ENCODE measurements around the gene NINJ1.
"Not testable (repeated sequence)": the region's sequence is repeated elsewhere in the genome, so short reads cannot be mapped to it uniquely, and the experiment has no call there.

NINJ1 gene

GRCh38 chr9:93149361-93149760 is 15.3 kb upstream of the NINJ1 start:
- H3K9me3 ChIP-seq: no peaks in the 10 kb centered on the region
- no peaks in the 10 kb centered on the region for H3K4me1 ChIP-seq
- H3K27me3 ChIP-seq (ENCODE audit: low read depth): no peaks in the 10 kb centered on the region
- H3K36me3 ChIP-seq (replicated peaks): no peaks in the 10 kb centered on the region
- H3K4me3 ChIP-seq: no peak overlapping the region
- in situ Hi-C loops (cut with MboI; ENCODE audit: low sequenced_read_pairs): no loop called here
- no peak for DNase-seq (ENCODE audit: low spot score in 2 of 2)

- Histone ChIP-seq H3K9me3 (no peaks in the 10 kb centered on the region), H3K4me1 (no peaks in the 10 kb centered on the region), H3K4me3 (no peak overlapping the region), H3K36me3 (replicated peaks) (no peaks in the 10 kb centered on the region), H3K27me3 (ENCODE audit: low read depth) (no peaks in the 10 kb centered on the region)
- in situ Hi-C loops (cut with MboI; ENCODE audit: low sequenced_read_pairs): no loop called here
- DNase-seq (ENCODE audit: low spot score in 2 of 2): no peak
Measured at GRCh38 chr9:93148721-93149120, 14.7 kb upstream of the NINJ1 start.

GRCh38 chr9:93147632-93148031 is 13.6 kb upstream of the NINJ1 start:
- Histone ChIP-seq H3K27me3 (ENCODE audit: low read depth) (no peaks in the 10 kb centered on the region), H3K9me3 (no peaks in the 10 kb centered on the region), H3K36me3 (replicated peaks) (no peaks in the 10 kb centered on the region), H3K4me3 (no peak overlapping the region), H3K4me1 (no peaks in the 10 kb centered on the region)
- in situ Hi-C loops (cut with MboI; ENCODE audit: low sequenced_read_pairs): no loop called here
- no peak for DNase-seq (ENCODE audit: low spot score in 2 of 2)

- in situ Hi-C loops (cut with MboI; ENCODE audit: low sequenced_read_pairs); H3K4me1 ChIP-seq; H3K4me3 ChIP-seq: not testable (repeated sequence)
Measured at GRCh38 chr9:93146696-93147095, 12.6 kb upstream of the NINJ1 start.

GRCh38 chr9:93143830-93144530 is 9.9 kb upstream of the NINJ1 start:
- H3K9me3 ChIP-seq: no peaks in the 10 kb centered on the region
- H3K27me3 ChIP-seq (ENCODE audit: low read depth): no peaks in the 10 kb centered on the region
- no peak overlapping the region for H3K4me3 ChIP-seq
- H3K4me1 ChIP-seq: no peaks in the 10 kb centered on the region
- no peaks in the 10 kb centered on the region for H3K36me3 ChIP-seq (replicated peaks)
- no peak for DNase-seq (ENCODE audit: low spot score in 2 of 2)
- in situ Hi-C loops (cut with MboI; ENCODE audit: low sequenced_read_pairs): no loop called here

More at GRCh38 chr9:93146696-93147095, 12.6 kb upstream of the NINJ1 start:
- not testable (repeated sequence) for H3K9me3 ChIP-seq; H3K27me3 ChIP-seq (ENCODE audit: low read depth); DNase-seq (ENCODE audit: low spot score in 2 of 2); H3K36me3 ChIP-seq (replicated peaks)

- no peaks in the 10 kb centered on the region for H3K36me3 ChIP-seq (replicated peaks)
- no peak overlapping the region for H3K4me3 ChIP-seq
- no peaks in the 10 kb centered on the region for H3K4me1 ChIP-seq
- no peaks in the 10 kb centered on the region for H3K9me3 ChIP-seq
- H3K27me3 ChIP-seq (ENCODE audit: low read depth): no peaks in the 10 kb centered on the region
- in situ Hi-C loops (cut with MboI; ENCODE audit: low sequenced_read_pairs): no loop called here
- DNase-seq (ENCODE audit: low spot score in 2 of 2): no peak
Measured at GRCh38 chr9:93141771-93142483, 7.9 kb upstream of the NINJ1 start.

GRCh38 chr9:93139365-93140182 is 5.5 kb upstream of the NINJ1 start:
- in situ Hi-C loops (cut with MboI; ENCODE audit: low sequenced_read_pairs): no loop called here
- H3K4me3 ChIP-seq: no peak overlapping the region
- no peak for DNase-seq (ENCODE audit: low spot score in 2 of 2)
- no peaks in the 10 kb centered on the region for H3K27me3 ChIP-seq (ENCODE audit: low read depth)
- no peaks in the 10 kb centered on the region for H3K36me3 ChIP-seq (replicated peaks)
- peaks cover 2% of the 10 kb centered on the region for H3K4me1 ChIP-seq
- no peaks in the 10 kb centered on the region for H3K9me3 ChIP-seq

GRCh38 chr9:93138171-93138764 is 4.2 kb upstream of the NINJ1 start:
- in situ Hi-C loops (cut with MboI; ENCODE audit: low sequenced_read_pairs): no loop called here
- Histone ChIP-seq H3K36me3 (replicated peaks) (no peaks in the 10 kb centered on the region), H3K9me3 (no peaks in the 10 kb centered on the region), H3K4me1 (peaks cover 6% of the 10 kb centered on the region), H3K4me3 (no peak overlapping the region), H3K27me3 (ENCODE audit: low read depth) (no peaks in the 10 kb centered on the region)
- DNase-seq (ENCODE audit: low spot score in 2 of 2): no peak

- Histone ChIP-seq H3K4me3 (no peak overlapping the region), H3K36me3 (replicated peaks) (no peaks in the 10 kb centered on the region), H3K9me3 (no peaks in the 10 kb centered on the region), H3K27me3 (ENCODE audit: low read depth) (no peaks in the 10 kb centered on the region), H3K4me1 (peaks cover 13% of the 10 kb centered on the region)
- in situ Hi-C loops (cut with MboI; ENCODE audit: low sequenced_read_pairs): no loop called here
- DNase-seq (ENCODE audit: low spot score in 2 of 2): no peak
Measured at GRCh38 chr9:93137362-93137761, 3.3 kb upstream of the NINJ1 start.

- Histone ChIP-seq H3K9me3 (no peaks in the 10 kb centered on the region), H3K4me1 (peaks cover 13% of the 10 kb centered on the region), H3K36me3 (replicated peaks) (no peaks in the 10 kb centered on the region), H3K4me3 (no peak overlapping the region), H3K27me3 (ENCODE audit: low read depth) (no peaks in the 10 kb centered on the region)
- DNase-seq (ENCODE audit: low spot score in 2 of 2): no peak
- in situ Hi-C loops (cut with MboI; ENCODE audit: low sequenced_read_pairs): no loop called here
Measured at GRCh38 chr9:93136011-93136440, 2.0 kb upstream of the NINJ1 start.

GRCh38 chr9:93134740-93135444 is 841 bp upstream of the NINJ1 start:
- H3K4me3 ChIP-seq: peak overlapping the region; percentile 84
- no peak for DNase-seq (ENCODE audit: low spot score in 2 of 2)
- H3K4me1 ChIP-seq: peaks cover 13% of the 10 kb centered on the region
- no peaks in the 10 kb centered on the region for H3K36me3 ChIP-seq (replicated peaks)
- H3K9me3 ChIP-seq: no peaks in the 10 kb centered on the region
- H3K27me3 ChIP-seq (ENCODE audit: low read depth): no peaks in the 10 kb centered on the region
- in situ Hi-C loops (cut with MboI; ENCODE audit: low sequenced_read_pairs): no loop called here

GRCh38 chr9:93133681-93134014 is 403 bp downstream of the NINJ1 start:
- no peaks in the 10 kb centered on the region for H3K27me3 ChIP-seq (ENCODE audit: low read depth)
- no peaks in the 10 kb centered on the region for H3K36me3 ChIP-seq (replicated peaks)
- H3K9me3 ChIP-seq: no peaks in the 10 kb centered on the region
- H3K4me3 ChIP-seq: peak overlapping the region; percentile 84
- H3K4me1 ChIP-seq: peaks cover 13% of the 10 kb centered on the region
- in situ Hi-C loops (cut with MboI; ENCODE audit: low sequenced_read_pairs): no loop called here
- DNase-seq (ENCODE audit: low spot score in 2 of 2): peak; percentile 19 to 65

GRCh38 chr9:93132946-93133680 is 938 bp downstream of the NINJ1 start:
- peak in 1 of 2 experiments; percentile 36 for DNase-seq (ENCODE audit: low spot score in 2 of 2)
- peaks cover 13% of the 10 kb centered on the region for H3K4me1 ChIP-seq

More at GRCh38 chr9:93132946-93133680, 938 bp downstream of the NINJ1 start:
- Histone ChIP-seq H3K4me3 (peak overlapping the region; percentile 84), H3K27me3 (ENCODE audit: low read depth) (no peaks in the 10 kb centered on the region), H3K9me3 (no peaks in the 10 kb centered on the region), H3K36me3 (replicated peaks) (no peaks in the 10 kb centered on the region)
- in situ Hi-C loops (cut with MboI; ENCODE audit: low sequenced_read_pairs): no loop called here

Measured in HAP-1 (cell line).